ENCODE data around the gene CCDC54. TPM values are rescaled to one million over a fixed set of nuclear protein-coding genes. Genes with fewer than 3 reads are reported as not detected.
"Not testable (repeated sequence)": the region's sequence is repeated elsewhere in the genome, so short reads cannot be mapped to it uniquely, and the experiment has no call there.

CCDC54 gene
- total RNA-seq: not detected
- long read RNA-seq: 0 reads

- no peaks in the 10 kb centered on the region for H3K36me3 ChIP-seq
- no peak for TF ChIP-seq CTCF (IDR thresholded peaks at IDR 0.05)
- no peak for TF ChIP-seq POLR2A (IDR thresholded peaks at IDR 0.05)
- intact Hi-C loops (cut with DNase I): no loop called here
- H3K4me3 ChIP-seq: no peak within 1 kb of the TSS
- H3K4me1 ChIP-seq: no peaks in the 10 kb centered on the region
- no peak within 1 kb of the TSS for H3K27ac ChIP-seq
- DNase-seq (no peak), ATAC-seq (no peak)
- H3K9me3 ChIP-seq: no peaks in the 10 kb centered on the region
- no peaks in the 10 kb centered on the region for H3K27me3 ChIP-seq
Measured at GRCh38 chr3:107377151-107377550, at the start of gene CCDC54. CCDC54 (plus strand) TSS chr3:107377439; CDS start chr3:107377588, 149 bp downstream.

- no CpG with 5 or more reads among the region's 2 CpGs for whole genome bisulfite sequencing (ENCODE audit: insufficient coverage, low coverage, low lambda C conversion rate, missing lambda C conversion rate)
- Histone ChIP-seq H3K27me3 (no peaks in the 10 kb centered on the region), H3K4me3 (no peak overlapping the region), H3K27ac (no peak overlapping the region), H3K36me3 (no peaks in the 10 kb centered on the region), H3K4me1 (no peaks in the 10 kb centered on the region), H3K9me3 (no peaks in the 10 kb centered on the region)
- no peak for ATAC-seq
- intact Hi-C loops (cut with DNase I): no loop called here
- no peak for TF ChIP-seq POLR2A (IDR thresholded peaks at IDR 0.05)
- TF ChIP-seq CTCF (IDR thresholded peaks at IDR 0.05): no peak
- no peak for DNase-seq
Measured at GRCh38 chr3:107328069-107328468, 49.2 kb upstream of the CCDC54 start.

DNA sequence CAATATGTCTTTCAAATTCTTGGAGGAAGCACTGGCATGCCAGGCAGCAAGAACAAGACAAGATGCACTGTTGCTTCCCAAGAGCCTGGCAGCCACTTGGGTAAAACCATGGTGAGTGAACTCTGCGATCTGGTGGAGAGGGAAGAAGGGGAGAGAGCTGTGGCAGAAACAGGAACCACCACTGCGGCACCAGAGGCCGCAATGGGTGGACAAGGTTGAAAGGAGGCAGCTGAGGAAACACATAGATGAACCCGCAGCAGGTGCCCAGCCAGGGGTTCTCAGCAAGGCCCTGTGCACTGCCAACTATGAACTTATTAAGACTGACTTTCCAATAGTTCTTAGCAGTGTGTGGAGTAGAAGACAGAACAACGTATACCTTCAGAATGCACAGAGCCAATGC is 48.2 kb upstream of the CCDC54 start:
- no peak overlapping the region for H3K4me3 ChIP-seq
- WGBS (ENCODE audit: insufficient coverage, low coverage, low lambda C conversion rate, missing lambda C conversion rate): 64% methylated on average over 5 of the region's 5 CpGs
- H3K9me3 ChIP-seq: no peaks in the 10 kb centered on the region
- no peak overlapping the region for H3K27ac ChIP-seq
- TF ChIP-seq POLR2A (IDR thresholded peaks at IDR 0.05) (no peak), CTCF (IDR thresholded peaks at IDR 0.05) (no peak)
- ATAC-seq (no peak), DNase-seq (no peak)
- no peaks in the 10 kb centered on the region for H3K27me3 ChIP-seq
- intact Hi-C loops (cut with DNase I): no loop called here
- no peaks in the 10 kb centered on the region for H3K36me3 ChIP-seq
- no peaks in the 10 kb centered on the region for H3K4me1 ChIP-seq

DNA sequence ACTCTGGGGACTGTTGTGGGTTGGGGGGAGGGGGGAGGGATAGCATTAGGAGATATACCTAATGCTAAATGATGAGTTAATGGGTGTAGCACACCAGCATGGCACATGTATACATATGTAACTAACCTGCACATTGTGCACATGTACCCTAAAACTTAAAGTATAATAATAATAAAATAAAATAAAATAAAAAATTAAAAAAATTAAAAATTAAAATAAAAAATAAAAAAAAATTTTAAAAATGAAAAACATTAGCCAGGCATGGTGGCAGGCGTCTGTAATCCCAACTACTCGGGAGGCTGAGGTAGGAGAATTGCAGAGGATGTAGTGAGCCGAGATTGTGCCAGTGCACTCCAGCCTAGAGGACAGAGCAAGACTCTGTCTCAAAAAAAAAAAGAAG is 37.5 kb upstream of the CCDC54 start:
- ATAC-seq; H3K27me3 ChIP-seq; intact Hi-C loops (cut with DNase I); DNase-seq; H3K27ac ChIP-seq; H3K36me3 ChIP-seq; H3K4me1 ChIP-seq; H3K4me3 ChIP-seq; H3K9me3 ChIP-seq: not testable (repeated sequence)
- WGBS (ENCODE audit: insufficient coverage, low coverage, low lambda C conversion rate, missing lambda C conversion rate): 97% methylated on average over 3 of the region's 3 CpGs

DNA sequence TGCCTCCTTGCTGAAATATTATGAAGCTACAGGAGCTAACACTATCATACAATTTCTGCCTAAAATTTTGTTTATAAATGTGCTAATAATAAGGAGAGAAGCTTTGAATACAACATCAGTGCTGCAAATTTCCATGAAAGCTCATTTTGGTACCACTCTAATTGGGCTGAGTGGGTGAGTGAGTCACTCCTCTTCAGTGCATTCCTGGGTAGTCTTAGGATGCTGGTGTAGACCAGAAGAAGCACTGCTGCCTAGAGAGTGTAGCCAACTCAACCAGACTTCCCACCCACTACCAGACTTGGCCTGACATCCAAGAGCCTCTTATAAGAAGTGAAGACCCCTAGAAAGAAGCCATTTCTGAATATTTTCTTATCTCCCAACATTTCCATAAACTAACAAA is 32.5 kb upstream of the CCDC54 start:
- H3K4me3 ChIP-seq: no peak overlapping the region
- TF ChIP-seq CTCF (IDR thresholded peaks at IDR 0.05) (no peak), POLR2A (IDR thresholded peaks at IDR 0.05) (no peak)
- no peaks in the 10 kb centered on the region for H3K4me1 ChIP-seq
- no peak for ATAC-seq
- H3K36me3 ChIP-seq: no peaks in the 10 kb centered on the region
- intact Hi-C loops (cut with DNase I): no loop called here
- no peaks in the 10 kb centered on the region for H3K9me3 ChIP-seq
- DNase-seq: no peak
- H3K27ac ChIP-seq: no peak overlapping the region
- no peaks in the 10 kb centered on the region for H3K27me3 ChIP-seq
